H9 (cell line): Measurements from ENCODE around the gene AFAP1. TPM values are rescaled to one million over a fixed set of nuclear protein-coding genes. Genes with fewer than 3 reads are reported as not detected.

ENCODE experiments used
- DNase-seq: peaks from one replicate; pipeline ENCODE4 v3.0.0-alpha.2; 2017
- H2AFZ ChIP-seq: one replicate; pipeline ENCODE4 v1.6.1; 2013; ENCODE audit warnings: mild to moderate bottlenecking, low read length, control low read depth, moderate library complexity
- H2AK5ac ChIP-seq: 2 replicates; pipeline ENCODE4 v1.6.1; 2013; ENCODE audit warnings: low read length, control low read depth, mixed read lengths; ENCODE audit not compliant: insufficient read length
- H2BK120ac ChIP-seq: one replicate; pipeline ENCODE4 v1.6.1; 2013; ENCODE audit warnings: low read depth, mild to moderate bottlenecking, low read length, control low read depth, inconsistent platforms; ENCODE audit not compliant: poor library complexity, severe bottlenecking
- H2BK12ac ChIP-seq: 2 replicates; pipeline ENCODE4 v1.6.1; 2013; ENCODE audit warnings: low read length, control low read depth, mixed read lengths, low read depth; ENCODE audit not compliant: insufficient read length
- H2BK15ac ChIP-seq: 2 replicates; pipeline ENCODE4 v1.6.1; 2013; ENCODE audit warnings: low read depth, low read length, control low read depth
- H2BK20ac ChIP-seq: one replicate; pipeline ENCODE4 v1.6.1; 2013; ENCODE audit warnings: low read depth, mild to moderate bottlenecking, low read length, control low read depth, inconsistent platforms; ENCODE audit not compliant: poor library complexity, severe bottlenecking
- H2BK5ac ChIP-seq: 2 replicates; pipeline ENCODE4 v1.6.1; 2013; ENCODE audit warnings: low read length, control low read depth, mixed read lengths; ENCODE audit not compliant: insufficient read length
- H3K14ac ChIP-seq: 2 replicates; pipeline ENCODE4 v1.6.1; 2013; ENCODE audit warnings: low read length, control low read depth; ENCODE audit not compliant: insufficient read depth
- H3K18ac ChIP-seq: 2 replicates; pipeline ENCODE4 v1.6.1; 2013; ENCODE audit warnings: low read depth, mild to moderate bottlenecking, mixed read lengths, low read length, control low read depth; ENCODE audit not compliant: insufficient read length
- H3K23ac ChIP-seq: 2 replicates; pipeline ENCODE4 v1.6.1; 2013; ENCODE audit warnings: low read length, control low read depth, mixed read lengths, low read depth; ENCODE audit not compliant: insufficient read length
- H3K23me2 ChIP-seq: 2 replicates; pipeline ENCODE4 v1.6.1; 2013; ENCODE audit warnings: low read depth, mild to moderate bottlenecking, mixed read lengths, low read length, control low read depth; ENCODE audit not compliant: insufficient read length, poor library complexity, severe bottlenecking
- H3K27ac ChIP-seq: 2 replicates; pipeline ENCODE4 v1.5.1; 2013; ENCODE audit warnings: low read length, control low read depth, mixed read lengths, low read depth; ENCODE audit not compliant: insufficient read length
- H3K27me3 ChIP-seq: 2 replicates; pipeline ENCODE4 v1.6.1; 2013; ENCODE audit warnings: low read length, control low read depth, inconsistent platforms; ENCODE audit not compliant: insufficient read depth
- H3K4ac ChIP-seq: 2 replicates; pipeline ENCODE4 v1.6.1; 2013; ENCODE audit warnings: low read depth, mild to moderate bottlenecking, control low read depth, inconsistent platforms, low read length, moderate library complexity
- H3K4me1 ChIP-seq: 2 replicates; pipeline ENCODE4 v1.6.1; 2013; ENCODE audit warnings: low read length, control low read depth, inconsistent platforms; ENCODE audit not compliant: insufficient read depth
- H3K4me2 ChIP-seq: 2 replicates; pipeline ENCODE4 v1.6.1; 2013; ENCODE audit warnings: low read length, control low read depth, mixed read lengths; ENCODE audit not compliant: insufficient read length, insufficient read depth
- H3K56ac ChIP-seq: 2 replicates; pipeline ENCODE4 v1.6.1; 2013; ENCODE audit warnings: low read depth, mild to moderate bottlenecking, mixed read lengths, low read length, control low read depth; ENCODE audit not compliant: insufficient read length
- H3K79me1 ChIP-seq: 2 replicates; pipeline ENCODE4 v1.6.1; 2013; ENCODE audit warnings: low read depth, mild to moderate bottlenecking, moderate library complexity, low read length, control low read depth, inconsistent platforms; ENCODE audit not compliant: insufficient read depth, poor library complexity, severe bottlenecking
- H3K79me2 ChIP-seq: 2 replicates; pipeline ENCODE4 v1.6.1; 2013; ENCODE audit warnings: low read length, control low read depth, inconsistent platforms; ENCODE audit not compliant: insufficient read depth
- H3K9ac ChIP-seq: 2 replicates; pipeline ENCODE4 v1.6.1; 2013; ENCODE audit warnings: low read length, control low read depth, mixed read lengths; ENCODE audit not compliant: insufficient read length; ENCODE audit errors: extremely low read depth
- H3K9me3 ChIP-seq: one replicate; pipeline ENCODE4 v1.6.1; 2013; ENCODE audit warnings: low read depth, low read length, inconsistent platforms; ENCODE audit not compliant: control insufficient read depth
- H3T11ph ChIP-seq: one replicate; pipeline ENCODE4 v1.6.1; 2013; ENCODE audit warnings: mild to moderate bottlenecking, low read length, control low read depth, inconsistent platforms
- H4K20me1 ChIP-seq: one replicate; pipeline ENCODE4 v1.6.1; 2013; ENCODE audit not compliant: control insufficient read depth, insufficient read length, insufficient read depth
- H4K5ac ChIP-seq: 2 replicates; pipeline ENCODE4 v1.6.1; 2013; ENCODE audit warnings: low read depth, mild to moderate bottlenecking, mixed read lengths, low read length, control low read depth; ENCODE audit not compliant: insufficient read length
- H4K8ac ChIP-seq: replicated peaks from 2 replicates; pipeline ENCODE4 v1.6.1; 2013; ENCODE audit warnings: low read length, control low read depth, mixed read lengths, low read depth; ENCODE audit not compliant: insufficient read length
- H4K91ac ChIP-seq: 2 replicates; pipeline ENCODE4 v1.6.1; 2013; ENCODE audit warnings: low read depth, mild to moderate bottlenecking, moderate library complexity, mixed read lengths, low read length, control low read depth; ENCODE audit not compliant: insufficient read length
- H3K27ac Mint-ChIP-seq, 3 experiments: 2 replicates in 2 of 3; 3 replicates in 1 of 3; pipeline ENCODE4 v1.8.0; 2020 to 2021; ENCODE audit warnings: mixed read lengths in 3 of 3, mild to moderate bottlenecking in 1 of 3, moderate library complexity in 1 of 3
- H3K27me3 Mint-ChIP-seq: 2 replicates; pipeline ENCODE4 v1.8.0; 2021; ENCODE audit warnings: low read depth, mild to moderate bottlenecking, moderate library complexity, mixed read lengths
- H3K36me3 Mint-ChIP-seq, 3 experiments: 2 replicates in 2 of 3; 3 replicates in 1 of 3; pipeline ENCODE4 v1.8.0; 2020 to 2021; ENCODE audit warnings: low read depth in 3 of 3, mixed read lengths in 3 of 3; ENCODE audit not compliant: insufficient read depth in 1 of 3
- H3K4me1 Mint-ChIP-seq, 2 experiments: 2 replicates each; pipeline ENCODE4 v1.8.0; 2020; ENCODE audit warnings: mixed read lengths in 2 of 2
- H3K4me3 Mint-ChIP-seq, 2 experiments: 2 replicates in 1 of 2; 3 replicates in 1 of 2; pipeline ENCODE4 v1.8.0; 2020 to 2021; ENCODE audit warnings: mild to moderate bottlenecking in 2 of 2, mixed read lengths in 2 of 2, moderate library complexity in 1 of 2
- H3K9me3 Mint-ChIP-seq, 2 experiments: 2 replicates in 1 of 2; 3 replicates in 1 of 2; pipeline ENCODE4 v1.8.0; 2020; ENCODE audit warnings: mild to moderate bottlenecking in 2 of 2, mixed read lengths in 2 of 2, moderate library complexity in 1 of 2
- WGBS: extraction: QIAGEN DNeasy Blood & Tissue Kit; methylation state at CpG from one replicate; pipeline ENCODE4 v1.1.7; 2013; ENCODE audit warnings: missing lambda C conversion rate, low lambda C conversion rate, mixed read lengths; ENCODE audit not compliant: insufficient read length; ENCODE audit errors: extremely low coverage; 5-methylcytosine and 5-hydroxymethylcytosine counted together
- total RNA-seq: library from RNA; stranded (reverse); gene quantifications from 2 replicates; pipeline ENCODE4 v1.2.1, GENCODE V29; 2021
- TF ChIP-seq, protein P1 (sequence below): fragments of 200-600 bp; sonication (generic); conservative IDR thresholded peaks from 3 replicates; pipeline ENCODE4 v1.8.0; 2021; ENCODE audit warnings: antibody characterized with exemption, mild to moderate bottlenecking

Gene AFAP1
- total RNA-seq, 1 experiment from 2014 or later: 6.5 TPM

DNA sequence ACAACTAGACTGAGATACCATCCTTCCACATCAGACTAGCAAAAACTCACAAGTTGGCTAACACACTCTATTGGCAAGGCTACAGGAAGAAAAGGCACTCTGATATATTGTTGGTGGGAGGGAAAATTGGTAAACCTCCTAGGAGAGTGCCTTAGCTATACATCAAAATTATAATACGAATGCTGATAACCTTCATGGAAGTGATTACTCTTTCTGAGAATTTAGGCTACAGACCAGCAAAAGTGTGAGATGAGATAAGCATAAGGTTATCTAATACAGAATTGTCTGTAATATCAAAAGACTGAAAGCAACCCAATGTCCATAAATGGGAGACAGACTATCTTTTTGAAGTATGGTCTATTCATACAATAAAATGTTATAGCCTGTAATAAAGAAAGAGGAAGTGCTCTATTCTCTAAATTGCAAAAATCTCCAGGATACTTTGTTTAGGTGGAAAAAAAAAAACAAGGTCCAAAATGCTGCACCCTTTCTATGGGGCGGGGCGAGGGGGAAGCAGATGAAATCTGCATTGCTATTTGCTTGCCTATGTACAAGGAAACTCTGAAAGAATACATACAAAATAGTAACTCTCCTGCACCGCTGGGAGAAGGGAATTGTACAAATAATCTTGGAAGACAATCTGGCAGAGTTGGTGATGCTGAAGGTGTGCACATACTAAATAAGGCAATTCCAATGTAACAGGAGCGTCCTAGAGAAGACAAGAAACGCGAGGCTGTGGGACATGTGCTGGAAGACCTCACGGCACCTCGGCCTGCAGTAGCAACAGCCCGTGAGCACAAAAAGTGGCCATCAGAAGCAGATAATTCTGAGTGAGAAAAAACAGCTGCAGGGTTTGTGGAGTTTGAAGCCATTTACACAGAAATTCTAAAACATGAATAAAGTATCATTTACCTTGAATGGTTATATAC is 109.7 kb downstream of the AFAP1 start:
- Mint-ChIP-seq H3K4me1 (peaks cover 40% of the 10 kb centered on the region in 2 experiments), H3K27ac (no peak overlapping the region), H3K36me3 (peaks cover 17 to 34% (median 25%) of the 10 kb centered on the region in 3 experiments), H3K27me3 (no peaks in the 10 kb centered on the region), H3K9me3 (peaks cover 0 to 8% of the 10 kb centered on the region in 2 experiments; a peak in 2 of 5 replicates), H3K4me3 (no peak overlapping the region)
- Histone ChIP-seq H4K5ac (no peak overlapping the region), H3K9ac (no peak overlapping the region), H4K91ac (no peak overlapping the region), H3K23me2 (no peaks in the 10 kb centered on the region), H3K79me1 (no peaks in the 10 kb centered on the region), H2BK20ac (no peak overlapping the region), H3K56ac (no peak overlapping the region), H3K9me3 (no peaks in the 10 kb centered on the region), H4K20me1 (no peaks in the 10 kb centered on the region), H3K23ac (no peak overlapping the region), H3K18ac (no peak overlapping the region), H3K4me2 (no peak overlapping the region), H2BK5ac (no peak overlapping the region), H2AFZ (no peak overlapping the region), H3K79me2 (no peaks in the 10 kb centered on the region), H3K4ac (no peak overlapping the region), H2BK15ac (no peak overlapping the region), H3K27me3 (no peaks in the 10 kb centered on the region), H3K14ac (no peak overlapping the region), H2BK120ac (no peak overlapping the region), H4K8ac (no peak overlapping the region), H2AK5ac (no peak overlapping the region), H3K4me1 (peaks cover 6% of the 10 kb centered on the region; the same call in 1 of the 2 replicates), H3T11ph (no peak overlapping the region), H3K27ac (no peak overlapping the region), H2BK12ac (no peak overlapping the region)
- TF ChIP-seq, protein P1, sequence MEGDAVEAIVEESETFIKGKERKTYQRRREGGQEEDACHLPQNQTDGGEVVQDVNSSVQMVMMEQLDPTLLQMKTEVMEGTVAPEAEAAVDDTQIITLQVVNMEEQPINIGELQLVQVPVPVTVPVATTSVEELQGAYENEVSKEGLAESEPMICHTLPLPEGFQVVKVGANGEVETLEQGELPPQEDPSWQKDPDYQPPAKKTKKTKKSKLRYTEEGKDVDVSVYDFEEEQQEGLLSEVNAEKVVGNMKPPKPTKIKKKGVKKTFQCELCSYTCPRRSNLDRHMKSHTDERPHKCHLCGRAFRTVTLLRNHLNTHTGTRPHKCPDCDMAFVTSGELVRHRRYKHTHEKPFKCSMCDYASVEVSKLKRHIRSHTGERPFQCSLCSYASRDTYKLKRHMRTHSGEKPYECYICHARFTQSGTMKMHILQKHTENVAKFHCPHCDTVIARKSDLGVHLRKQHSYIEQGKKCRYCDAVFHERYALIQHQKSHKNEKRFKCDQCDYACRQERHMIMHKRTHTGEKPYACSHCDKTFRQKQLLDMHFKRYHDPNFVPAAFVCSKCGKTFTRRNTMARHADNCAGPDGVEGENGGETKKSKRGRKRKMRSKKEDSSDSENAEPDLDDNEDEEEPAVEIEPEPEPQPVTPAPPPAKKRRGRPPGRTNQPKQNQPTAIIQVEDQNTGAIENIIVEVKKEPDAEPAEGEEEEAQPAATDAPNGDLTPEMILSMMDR: no peak
- DNase-seq: no peak
- no CpG with 5 or more reads among the region's 10 CpGs for WGBS
